Epithelial cell of proximal tubule (primary cell): ENCODE results near the gene LRWD1. TPM values are rescaled to one million over a fixed set of nuclear protein-coding genes. Genes with fewer than 3 reads are reported as not detected.

Experiments used
- DNase-seq: peaks from one replicate; pipeline ENCODE4 v3.0.0-alpha.2; 2011; ENCODE audit warnings: low read depth
- H3K4me3 ChIP-seq: 2 replicates; pipeline ENCODE4 v1.5.1; 2011; ENCODE audit warnings: low read depth, mild to moderate bottlenecking, low read length
- total RNA-seq: library from RNA; depleted of rRNA; stranded (reverse); fragments of >200 nt; gene quantifications from 2 replicates; pipeline ENCODE4 v1.2.3, GENCODE V29; 2015
- TF ChIP-seq, protein P1 (sequence below): conservative IDR thresholded peaks from 2 replicates; pipeline ENCODE4 v1.5.1; 2012; ENCODE audit warnings: low read depth, mild to moderate bottlenecking, low read length

LRWD1 gene
- total RNA-seq, 1 donor from 2014 or later = 30.1 TPM

DNA sequence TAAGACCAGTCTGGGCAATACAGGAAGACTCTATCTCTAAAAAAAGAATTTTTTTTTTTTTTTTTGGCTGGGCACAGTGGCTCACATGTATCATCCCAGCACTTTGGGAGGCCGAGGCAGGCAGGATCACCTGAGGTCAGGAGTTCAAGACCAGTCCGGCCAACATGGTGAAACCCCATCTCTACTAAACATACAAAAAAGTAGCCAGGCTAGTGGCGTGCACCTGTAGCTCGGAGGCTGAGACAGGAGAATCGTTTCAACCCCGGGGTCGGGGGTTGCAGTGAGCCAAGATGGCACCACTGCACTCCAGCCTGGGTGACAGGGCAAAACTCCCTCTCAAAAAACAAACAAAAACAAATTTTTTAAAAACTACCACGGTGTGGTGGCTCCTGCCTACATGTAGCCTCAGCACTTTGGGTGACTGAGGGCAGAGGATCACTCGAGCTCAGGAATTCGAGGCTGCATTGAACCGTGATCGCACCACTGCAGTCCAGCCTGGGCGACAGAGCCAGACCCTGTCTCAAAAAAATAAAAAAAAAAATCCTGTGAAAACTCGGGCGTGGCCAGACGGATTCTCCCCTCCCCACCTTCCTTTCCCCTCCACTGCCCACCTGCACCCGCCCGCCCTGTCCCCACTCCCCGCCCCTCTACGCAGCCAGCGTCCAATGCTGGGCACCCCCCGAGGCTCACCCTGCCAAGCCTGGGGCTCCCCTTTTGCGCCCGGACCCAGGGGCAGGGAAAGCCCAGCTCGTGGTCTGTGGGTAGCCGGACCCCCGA lies 32.2 kb upstream of the LRWD1 start:
- H3K4me3 ChIP-seq = peak overlapping the region; percentile 84
- DNase-seq = no peak

DNA sequence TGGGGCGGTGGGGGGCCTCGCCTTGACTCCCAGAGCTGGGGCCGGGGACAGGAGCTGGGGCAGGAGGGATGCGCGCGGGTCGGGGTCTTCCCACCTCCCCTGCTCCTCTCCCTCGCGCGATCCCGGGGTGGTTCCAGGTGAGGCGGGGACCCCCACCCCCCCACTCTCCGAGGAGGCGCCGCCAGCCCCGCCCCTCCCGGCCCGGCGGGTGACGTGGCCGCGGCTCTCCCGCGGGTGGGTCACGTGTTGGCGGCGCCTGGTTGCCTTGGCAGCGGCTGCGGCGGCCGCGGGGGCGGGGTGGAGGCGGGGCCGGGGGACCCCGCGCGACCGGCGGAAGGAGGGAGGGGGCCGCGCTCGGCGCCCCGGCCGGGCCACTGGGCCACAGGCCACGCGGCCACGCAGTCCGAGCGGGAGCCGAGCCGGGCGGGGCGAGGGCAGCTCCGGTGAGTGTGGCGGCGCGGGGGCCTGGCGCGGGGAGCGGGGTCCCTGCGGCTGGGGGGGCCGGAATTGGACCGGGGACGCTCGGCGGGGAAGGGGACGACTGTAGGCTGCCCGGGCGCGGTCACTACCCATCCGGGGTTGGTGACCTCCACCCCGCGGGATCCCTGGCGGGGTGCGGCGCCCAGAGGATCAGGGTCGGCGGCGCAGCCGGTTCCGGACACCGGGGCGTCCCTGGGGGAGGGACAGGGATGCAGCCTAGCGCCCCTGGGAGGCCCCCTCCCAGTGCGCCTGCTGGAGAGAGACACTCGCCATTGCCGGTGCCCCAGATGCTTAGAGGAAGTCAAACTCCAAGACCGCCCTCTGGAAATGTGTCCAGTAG lies 31.4 kb upstream of the LRWD1 start, which contains the start of gene ORAI2:
TSS of gene ORAI2 (plus strand) at position 357 of the 820 bp plus-strand sequence. CDS start 5,382 bp downstream, outside the sequence.
- DNase-seq = no peak
- TF ChIP-seq, protein P1, sequence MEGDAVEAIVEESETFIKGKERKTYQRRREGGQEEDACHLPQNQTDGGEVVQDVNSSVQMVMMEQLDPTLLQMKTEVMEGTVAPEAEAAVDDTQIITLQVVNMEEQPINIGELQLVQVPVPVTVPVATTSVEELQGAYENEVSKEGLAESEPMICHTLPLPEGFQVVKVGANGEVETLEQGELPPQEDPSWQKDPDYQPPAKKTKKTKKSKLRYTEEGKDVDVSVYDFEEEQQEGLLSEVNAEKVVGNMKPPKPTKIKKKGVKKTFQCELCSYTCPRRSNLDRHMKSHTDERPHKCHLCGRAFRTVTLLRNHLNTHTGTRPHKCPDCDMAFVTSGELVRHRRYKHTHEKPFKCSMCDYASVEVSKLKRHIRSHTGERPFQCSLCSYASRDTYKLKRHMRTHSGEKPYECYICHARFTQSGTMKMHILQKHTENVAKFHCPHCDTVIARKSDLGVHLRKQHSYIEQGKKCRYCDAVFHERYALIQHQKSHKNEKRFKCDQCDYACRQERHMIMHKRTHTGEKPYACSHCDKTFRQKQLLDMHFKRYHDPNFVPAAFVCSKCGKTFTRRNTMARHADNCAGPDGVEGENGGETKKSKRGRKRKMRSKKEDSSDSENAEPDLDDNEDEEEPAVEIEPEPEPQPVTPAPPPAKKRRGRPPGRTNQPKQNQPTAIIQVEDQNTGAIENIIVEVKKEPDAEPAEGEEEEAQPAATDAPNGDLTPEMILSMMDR = no peak
- peak within 1 kb of the TSS; percentile 84 for H3K4me3 ChIP-seq

More for the DNA sequence above, 32.2 kb upstream of the LRWD1 start:
- TF ChIP-seq, protein P1 = no peak

DNA sequence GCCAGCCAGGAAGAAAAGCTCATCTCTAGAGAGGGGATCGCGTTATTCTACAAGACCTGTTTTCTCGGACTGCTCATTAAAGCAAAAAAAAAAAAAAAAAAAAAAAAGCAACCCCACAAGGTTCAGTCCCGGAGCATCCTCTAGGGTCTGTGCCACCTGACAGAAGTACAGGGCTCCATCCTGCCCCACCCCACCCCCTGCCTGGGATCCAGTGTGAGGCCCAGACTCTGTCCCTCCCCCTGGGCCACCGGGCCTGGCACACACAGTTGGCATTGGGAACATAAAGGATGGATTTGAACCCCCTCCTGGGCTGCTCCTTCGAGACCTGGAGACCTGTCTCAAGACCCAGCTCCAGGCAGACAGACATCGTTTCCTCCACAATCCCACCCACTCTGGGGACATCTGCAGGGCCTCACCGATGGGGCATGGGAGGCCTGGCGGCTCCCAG lies 30.7 kb upstream of the LRWD1 start:
- peak overlapping the region; percentile 84 for H3K4me3 ChIP-seq
- TF ChIP-seq, protein P1 = no peak
- no peak for DNase-seq

DNA sequence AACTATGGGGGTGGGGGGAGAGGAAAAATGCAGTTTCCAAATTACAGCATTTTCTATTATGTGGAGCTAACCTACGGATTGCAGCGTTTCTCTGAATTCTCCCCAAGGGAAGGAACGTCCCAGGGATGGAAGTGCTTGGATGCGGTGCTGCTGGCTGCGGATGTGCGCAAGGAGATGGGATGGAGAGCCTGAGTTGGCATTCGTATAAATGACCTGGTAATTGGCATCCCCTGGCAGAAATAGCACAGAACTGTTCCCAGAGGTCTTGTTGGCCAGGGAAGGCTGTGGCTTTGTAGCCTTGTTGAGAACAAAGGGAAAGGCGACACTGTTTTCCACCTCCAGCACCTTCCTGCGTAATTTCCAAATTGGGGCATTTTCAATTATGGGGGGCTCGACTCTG lies 28.7 kb upstream of the LRWD1 start:
- DNase-seq = no peak
- TF ChIP-seq, protein P1 = no peak
- H3K4me3 ChIP-seq = no peak overlapping the region

DNA sequence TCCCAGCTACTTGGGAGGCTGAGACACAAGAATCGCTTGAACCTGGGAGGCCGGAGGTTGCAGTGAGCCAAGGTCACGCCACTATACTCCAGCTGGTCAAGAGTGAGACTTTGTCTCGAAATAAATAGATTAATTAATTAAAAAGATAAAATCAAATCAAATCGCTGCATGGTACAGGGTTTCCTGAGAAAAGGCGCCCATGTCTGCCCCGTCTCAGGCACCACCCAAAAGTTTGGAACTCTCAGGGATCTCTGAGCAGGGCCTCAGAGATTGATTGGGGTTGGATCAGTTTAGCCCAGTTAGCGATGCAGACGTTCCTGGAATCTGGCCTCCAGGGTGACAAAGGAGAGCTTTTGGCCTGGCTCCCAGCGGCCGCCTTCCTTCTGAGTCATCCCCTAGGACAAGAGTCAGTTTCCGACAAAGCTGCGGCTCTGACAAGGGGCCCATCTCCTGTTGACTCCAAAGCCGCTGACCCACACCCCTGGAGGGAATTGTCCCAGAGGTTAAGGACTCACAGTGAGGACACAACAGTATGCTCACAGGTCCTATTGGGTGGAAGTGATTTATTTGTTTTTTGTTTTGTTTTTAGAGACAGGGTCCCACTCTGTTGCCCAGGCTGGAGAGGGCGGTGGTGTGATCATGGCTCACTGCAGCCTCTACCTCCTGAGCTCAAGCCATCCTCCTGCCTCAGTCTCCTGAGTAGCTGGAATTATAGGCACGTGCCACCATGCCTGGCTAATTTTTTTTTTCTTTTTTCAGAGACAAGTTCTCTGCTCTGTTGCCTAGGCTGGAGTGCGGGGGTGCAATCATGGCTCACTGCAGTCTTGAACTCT lies 24.6 kb upstream of the LRWD1 start:
- H3K4me3 ChIP-seq = no peak overlapping the region
- TF ChIP-seq, protein P1 = no peak
- peak; percentile 27 for DNase-seq

DNA sequence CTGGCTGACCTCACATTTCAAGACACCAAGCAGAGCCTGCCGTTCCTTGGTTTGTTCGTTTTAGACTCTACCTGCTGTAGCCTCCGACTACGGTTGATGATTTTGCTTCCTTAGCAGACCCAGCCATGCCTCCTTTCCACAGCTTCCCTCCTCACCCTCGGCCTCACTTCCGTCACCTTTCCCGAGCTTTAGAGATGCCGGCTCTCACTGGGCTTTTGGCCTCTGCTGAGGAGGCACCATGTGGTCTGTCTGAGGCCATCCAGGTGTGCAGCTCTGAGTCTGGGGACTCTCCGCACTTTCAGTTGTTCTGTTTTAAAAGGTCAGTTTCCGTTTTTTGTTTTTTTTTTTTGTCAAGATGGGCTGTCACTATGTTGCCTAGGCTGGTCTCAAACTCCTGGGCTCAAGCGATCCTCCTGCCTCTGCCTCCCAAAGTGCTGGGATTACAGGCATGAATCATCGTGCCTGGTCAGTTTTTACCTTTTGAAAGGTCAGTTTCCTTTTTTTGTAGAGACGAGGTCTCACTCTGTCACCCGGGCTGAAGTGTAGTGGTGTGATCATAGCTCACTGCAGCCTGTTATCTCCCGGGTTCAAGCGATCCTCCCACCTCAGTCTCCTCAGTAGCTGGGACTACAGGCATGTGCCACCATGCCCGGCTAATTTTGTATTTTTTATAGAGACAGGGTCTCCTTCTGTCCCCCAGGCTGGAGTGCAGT lies 19.7 kb upstream of the LRWD1 start:
- TF ChIP-seq, protein P1 = no peak
- no peak for DNase-seq
- no peak overlapping the region for H3K4me3 ChIP-seq
